SK-N-SH treated with all-trans-retinoic acid at 6 μM for 48 hours (cell line): ENCODE data around the gene RWDD4.

Source experiments
- CSRNP3 ChIP-seq: fragments of 250-450 bp; sonication (Bioruptor Pico); IDR thresholded peaks from 2 replicates; pipeline ENCODE4 v1.5.1; 2021; ENCODE audit warnings: mild to moderate bottlenecking, moderate library complexity
- RARB ChIP-seq: fragments of 250-450 bp; sonication (Bioruptor Pico); IDR thresholded peaks from 2 replicates; pipeline ENCODE4 v1.8.0; 2021; ENCODE audit warnings: mild to moderate bottlenecking, moderate library complexity
- ZFP3 ChIP-seq: fragments of 250-450 bp; sonication (Bioruptor Pico); IDR thresholded peaks from 2 replicates; pipeline ENCODE4 v1.5.0; 2020; ENCODE audit warnings: mild to moderate bottlenecking, moderate library complexity

GRCh38 chr4:183611210-183611830, 47.7 kb downstream of the RWDD4 start:
- TF ChIP-seq RARB (CRISPR knock-in tag) (no peak), ZFP3 (CRISPR knock-in tag) (no peak), CSRNP3 (no peak)
